DMS153 (cell line): Measurements from ENCODE around the gene RPSA.
"Not testable (repeated sequence)": the region's sequence is repeated elsewhere in the genome, so short reads cannot be mapped to it uniquely, and the experiment has no call there.

Experiments used
- DNase-seq: peaks from one replicate; lab custom pipeline; 2025; lab: John Stamatoyannopoulos, UW

RPSA gene

GRCh38 chr3:39419742-39420315, 13.3 kb downstream of the RPSA start:
- DNase-seq, result no peak

GRCh38 chr3:39420543-39420942, 14.0 kb downstream of the RPSA start:
- no peak for DNase-seq

GRCh38 chr3:39423436-39423970, 17.0 kb downstream of the RPSA start:
- no peak for DNase-seq

GRCh38 chr3:39426312-39426711, 19.8 kb downstream of the RPSA start:
- DNase-seq, result no peak

GRCh38 chr3:39427506-39427905, 21.0 kb downstream of the RPSA start:
- DNase-seq, result no peak

GRCh38 chr3:39428745-39429201, 22.3 kb downstream of the RPSA start:
- peak; percentile 31 for DNase-seq

- no peak for DNase-seq
Observed at GRCh38 chr3:39429466-39429865, 22.9 kb downstream of the RPSA start.

GRCh38 chr3:39432342-39432741, 25.8 kb downstream of the RPSA start:
- DNase-seq, result no peak

- no peak for DNase-seq
Observed at GRCh38 chr3:39433642-39434041, 27.1 kb downstream of the RPSA start.

GRCh38 chr3:39434574-39434973, 28.1 kb downstream of the RPSA start:
- no peak for DNase-seq

GRCh38 chr3:39435006-39435748, 28.7 kb downstream of the RPSA start:
- no peak for DNase-seq

- no peak for DNase-seq
Observed at GRCh38 chr3:39438880-39439279, 32.4 kb downstream of the RPSA start.

- no peak for DNase-seq
Observed at GRCh38 chr3:39440316-39440715, 33.8 kb downstream of the RPSA start.

- DNase-seq, result no peak
Observed at GRCh38 chr3:39443530-39443929, 37.0 kb downstream of the RPSA start.

GRCh38 chr3:39445927-39446326, 39.4 kb downstream of the RPSA start:
- no peak for DNase-seq

- no peak for DNase-seq
Observed at GRCh38 chr3:39446444-39446843, 39.9 kb downstream of the RPSA start.

GRCh38 chr3:39447637-39448483, 41.3 kb downstream of the RPSA start:
- DNase-seq, result no peak

- DNase-seq, result no peak
Observed at GRCh38 chr3:39448506-39449233, 42.1 kb downstream of the RPSA start.

GRCh38 chr3:39449796-39450195, 43.3 kb downstream of the RPSA start:
- no peak for DNase-seq

GRCh38 chr3:39453134-39453533, 46.6 kb downstream of the RPSA start:
- DNase-seq, result no peak

GRCh38 chr3:39453872-39454271, 47.4 kb downstream of the RPSA start:
- DNase-seq, result not testable (repeated sequence)
